ENCODE results near the gene KREMEN1. TPM values are rescaled to one million over a fixed set of nuclear protein-coding genes. Genes with fewer than 3 reads are reported as not detected.

The KREMEN1 gene
- polyA plus RNA-seq, 1 of the 3 experiments (the other 2 are of a cell fraction), result 10.0 TPM

DNA sequence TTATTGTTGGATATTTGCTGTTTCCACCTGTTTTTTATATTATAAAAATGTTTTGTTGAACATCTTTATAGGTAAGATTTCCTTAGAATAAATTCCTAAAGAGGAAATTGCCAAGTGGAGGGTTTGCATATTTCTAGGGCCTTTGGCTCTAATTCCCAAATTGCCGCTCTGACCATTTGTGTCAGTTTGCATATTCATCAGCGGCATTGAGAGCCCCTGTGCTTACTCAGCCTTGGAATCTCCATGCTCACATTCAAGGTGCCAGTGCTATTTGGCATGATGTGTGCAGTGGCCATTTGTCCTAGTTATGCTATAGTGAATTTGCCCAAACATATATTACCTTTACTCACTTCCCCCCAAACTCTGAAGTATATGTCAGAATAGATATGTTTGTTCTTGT lies 25.5 kb downstream of the KREMEN1 start:
- WGBS (ENCODE audit: low lambda C conversion rate), result 95% methylated on average over 2 of the region's 2 CpGs
- Histone ChIP-seq H3K4me2 (no peak overlapping the region), H3K9ac (no peak overlapping the region), H3K9me3 (no peaks in the 10 kb centered on the region), H3K4me1 (ENCODE audit: control insufficient read depth in 1 of 2, insufficient read depth in 2 of 2, low read depth in 1 of 2, low read length in 1 of 2) (peaks cover 5 to 13% of the 10 kb centered on the region in 2 experiments; a peak in 3 of 4 replicates), H3K27ac (ENCODE audit: low read depth in 2 of 2, low read length in 1 of 2) (no peak overlapping the region), H3F3A (replicated peaks; ENCODE audit: insufficient read depth) (peaks cover 17% of the 10 kb centered on the region), H3K79me2 (ENCODE audit: insufficient read depth) (no peaks in the 10 kb centered on the region), H3K36me3 (replicated peaks in 1 of 2; ENCODE audit: control insufficient read depth in 1 of 2, insufficient read depth in 2 of 2, low read length in 1 of 2) (peaks cover 0 to 14% of the 10 kb centered on the region in 2 experiments), H2AFZ (ENCODE audit: low read depth) (no peak overlapping the region), H3K27me3 (ENCODE audit: insufficient read depth) (no peaks in the 10 kb centered on the region), H3K4me3 (ENCODE audit: low read depth in 2 of 2, low read length in 1 of 2) (no peak overlapping the region), H4K20me1 (ENCODE audit: insufficient read depth) (no peaks in the 10 kb centered on the region), H3K9me2 (no peaks in the 10 kb centered on the region)
- ChIA-PET CTCF (no interaction called here), POLR2A (no interaction called here)
- no peak for DNase-seq
- TF ChIP-seq, protein P1, sequence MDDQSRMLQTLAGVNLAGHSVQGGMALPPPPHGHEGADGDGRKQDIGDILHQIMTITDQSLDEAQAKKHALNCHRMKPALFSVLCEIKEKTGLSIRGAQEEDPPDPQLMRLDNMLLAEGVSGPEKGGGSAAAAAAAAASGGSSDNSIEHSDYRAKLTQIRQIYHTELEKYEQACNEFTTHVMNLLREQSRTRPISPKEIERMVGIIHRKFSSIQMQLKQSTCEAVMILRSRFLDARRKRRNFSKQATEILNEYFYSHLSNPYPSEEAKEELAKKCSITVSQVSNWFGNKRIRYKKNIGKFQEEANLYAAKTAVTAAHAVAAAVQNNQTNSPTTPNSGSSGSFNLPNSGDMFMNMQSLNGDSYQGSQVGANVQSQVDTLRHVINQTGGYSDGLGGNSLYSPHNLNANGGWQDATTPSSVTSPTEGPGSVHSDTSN (IDR thresholded peaks at IDR 0.05), result no peak
- no peak for TF ChIP-seq FOXM1 (IDR thresholded peaks at IDR 0.05; ENCODE audit: low read depth)
- TF ChIP-seq EP300 (IDR thresholded peaks at IDR 0.05; ENCODE audit: borderline replicate concordance in 1 of 2, low read depth in 1 of 2, low read length in 1 of 2), result no peak
- TF ChIP-seq EZH2phosphoT487 (IDR thresholded peaks at IDR 0.05; ENCODE audit: borderline replicate concordance, low read depth), result no peak
- TF ChIP-seq SIN3A (IDR thresholded peaks at IDR 0.05; ENCODE audit: borderline replicate concordance, low read depth, low read length), result no peak
- TF ChIP-seq POLR2AphosphoS5 (IDR thresholded peaks at IDR 0.05; ENCODE audit: low read depth, low read length), result no peak
- TF ChIP-seq, protein P2, sequence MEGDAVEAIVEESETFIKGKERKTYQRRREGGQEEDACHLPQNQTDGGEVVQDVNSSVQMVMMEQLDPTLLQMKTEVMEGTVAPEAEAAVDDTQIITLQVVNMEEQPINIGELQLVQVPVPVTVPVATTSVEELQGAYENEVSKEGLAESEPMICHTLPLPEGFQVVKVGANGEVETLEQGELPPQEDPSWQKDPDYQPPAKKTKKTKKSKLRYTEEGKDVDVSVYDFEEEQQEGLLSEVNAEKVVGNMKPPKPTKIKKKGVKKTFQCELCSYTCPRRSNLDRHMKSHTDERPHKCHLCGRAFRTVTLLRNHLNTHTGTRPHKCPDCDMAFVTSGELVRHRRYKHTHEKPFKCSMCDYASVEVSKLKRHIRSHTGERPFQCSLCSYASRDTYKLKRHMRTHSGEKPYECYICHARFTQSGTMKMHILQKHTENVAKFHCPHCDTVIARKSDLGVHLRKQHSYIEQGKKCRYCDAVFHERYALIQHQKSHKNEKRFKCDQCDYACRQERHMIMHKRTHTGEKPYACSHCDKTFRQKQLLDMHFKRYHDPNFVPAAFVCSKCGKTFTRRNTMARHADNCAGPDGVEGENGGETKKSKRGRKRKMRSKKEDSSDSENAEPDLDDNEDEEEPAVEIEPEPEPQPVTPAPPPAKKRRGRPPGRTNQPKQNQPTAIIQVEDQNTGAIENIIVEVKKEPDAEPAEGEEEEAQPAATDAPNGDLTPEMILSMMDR (IDR thresholded peaks at IDR 0.05), result no peak
- TF ChIP-seq, protein P3, sequence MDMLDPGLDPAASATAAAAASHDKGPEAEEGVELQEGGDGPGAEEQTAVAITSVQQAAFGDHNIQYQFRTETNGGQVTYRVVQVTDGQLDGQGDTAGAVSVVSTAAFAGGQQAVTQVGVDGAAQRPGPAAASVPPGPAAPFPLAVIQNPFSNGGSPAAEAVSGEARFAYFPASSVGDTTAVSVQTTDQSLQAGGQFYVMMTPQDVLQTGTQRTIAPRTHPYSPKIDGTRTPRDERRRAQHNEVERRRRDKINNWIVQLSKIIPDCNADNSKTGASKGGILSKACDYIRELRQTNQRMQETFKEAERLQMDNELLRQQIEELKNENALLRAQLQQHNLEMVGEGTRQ (IDR thresholded peaks at IDR 0.05; ENCODE audit: borderline replicate concordance, low read depth, low read length), result no peak
- TF ChIP-seq TEAD4 (IDR thresholded peaks at IDR 0.05; ENCODE audit: borderline replicate concordance, insufficient read depth), result no peak
- no peak for TF ChIP-seq TCF12 (IDR thresholded peaks at IDR 0.05)
- TF ChIP-seq, protein P4, sequence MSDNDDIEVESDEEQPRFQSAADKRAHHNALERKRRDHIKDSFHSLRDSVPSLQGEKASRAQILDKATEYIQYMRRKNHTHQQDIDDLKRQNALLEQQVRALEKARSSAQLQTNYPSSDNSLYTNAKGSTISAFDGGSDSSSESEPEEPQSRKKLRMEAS (IDR thresholded peaks at IDR 0.05; ENCODE audit: low read depth), result no peak
- TF ChIP-seq, protein P5, sequence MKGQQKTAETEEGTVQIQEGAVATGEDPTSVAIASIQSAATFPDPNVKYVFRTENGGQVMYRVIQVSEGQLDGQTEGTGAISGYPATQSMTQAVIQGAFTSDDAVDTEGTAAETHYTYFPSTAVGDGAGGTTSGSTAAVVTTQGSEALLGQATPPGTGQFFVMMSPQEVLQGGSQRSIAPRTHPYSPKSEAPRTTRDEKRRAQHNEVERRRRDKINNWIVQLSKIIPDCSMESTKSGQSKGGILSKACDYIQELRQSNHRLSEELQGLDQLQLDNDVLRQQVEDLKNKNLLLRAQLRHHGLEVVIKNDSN (IDR thresholded peaks at IDR 0.05; ENCODE audit: borderline replicate concordance, low read depth), result no peak
- TF ChIP-seq RXRA (IDR thresholded peaks at IDR 0.05; ENCODE audit: borderline replicate concordance, low read depth), result no peak
- TF ChIP-seq SMC3 (IDR thresholded peaks at IDR 0.05; ENCODE audit: low read depth, low read length), result no peak
